ENCODE data around the gene SMARCAD1.

- TF ChIP-seq JUND (IDR thresholded peaks at IDR 0.05) (no peak), RXRA (IDR thresholded peaks at IDR 0.05) (no peak), SP1 (IDR thresholded peaks at IDR 0.05) (no peak), FOXA1 (IDR thresholded peaks at IDR 0.05) (no peak), RAD21 (IDR thresholded peaks at IDR 0.05) (no peak), HNF4A (conservative IDR thresholded peaks at IDR 0.05) (no peak), ATF3 (IDR thresholded peaks at IDR 0.05) (no peak)
- TF ChIP-seq, protein P1, sequence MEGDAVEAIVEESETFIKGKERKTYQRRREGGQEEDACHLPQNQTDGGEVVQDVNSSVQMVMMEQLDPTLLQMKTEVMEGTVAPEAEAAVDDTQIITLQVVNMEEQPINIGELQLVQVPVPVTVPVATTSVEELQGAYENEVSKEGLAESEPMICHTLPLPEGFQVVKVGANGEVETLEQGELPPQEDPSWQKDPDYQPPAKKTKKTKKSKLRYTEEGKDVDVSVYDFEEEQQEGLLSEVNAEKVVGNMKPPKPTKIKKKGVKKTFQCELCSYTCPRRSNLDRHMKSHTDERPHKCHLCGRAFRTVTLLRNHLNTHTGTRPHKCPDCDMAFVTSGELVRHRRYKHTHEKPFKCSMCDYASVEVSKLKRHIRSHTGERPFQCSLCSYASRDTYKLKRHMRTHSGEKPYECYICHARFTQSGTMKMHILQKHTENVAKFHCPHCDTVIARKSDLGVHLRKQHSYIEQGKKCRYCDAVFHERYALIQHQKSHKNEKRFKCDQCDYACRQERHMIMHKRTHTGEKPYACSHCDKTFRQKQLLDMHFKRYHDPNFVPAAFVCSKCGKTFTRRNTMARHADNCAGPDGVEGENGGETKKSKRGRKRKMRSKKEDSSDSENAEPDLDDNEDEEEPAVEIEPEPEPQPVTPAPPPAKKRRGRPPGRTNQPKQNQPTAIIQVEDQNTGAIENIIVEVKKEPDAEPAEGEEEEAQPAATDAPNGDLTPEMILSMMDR (IDR thresholded peaks at IDR 0.05; ENCODE audit: low read depth, low read length, missing input control) = no peak
- TF ChIP-seq, protein P2, sequence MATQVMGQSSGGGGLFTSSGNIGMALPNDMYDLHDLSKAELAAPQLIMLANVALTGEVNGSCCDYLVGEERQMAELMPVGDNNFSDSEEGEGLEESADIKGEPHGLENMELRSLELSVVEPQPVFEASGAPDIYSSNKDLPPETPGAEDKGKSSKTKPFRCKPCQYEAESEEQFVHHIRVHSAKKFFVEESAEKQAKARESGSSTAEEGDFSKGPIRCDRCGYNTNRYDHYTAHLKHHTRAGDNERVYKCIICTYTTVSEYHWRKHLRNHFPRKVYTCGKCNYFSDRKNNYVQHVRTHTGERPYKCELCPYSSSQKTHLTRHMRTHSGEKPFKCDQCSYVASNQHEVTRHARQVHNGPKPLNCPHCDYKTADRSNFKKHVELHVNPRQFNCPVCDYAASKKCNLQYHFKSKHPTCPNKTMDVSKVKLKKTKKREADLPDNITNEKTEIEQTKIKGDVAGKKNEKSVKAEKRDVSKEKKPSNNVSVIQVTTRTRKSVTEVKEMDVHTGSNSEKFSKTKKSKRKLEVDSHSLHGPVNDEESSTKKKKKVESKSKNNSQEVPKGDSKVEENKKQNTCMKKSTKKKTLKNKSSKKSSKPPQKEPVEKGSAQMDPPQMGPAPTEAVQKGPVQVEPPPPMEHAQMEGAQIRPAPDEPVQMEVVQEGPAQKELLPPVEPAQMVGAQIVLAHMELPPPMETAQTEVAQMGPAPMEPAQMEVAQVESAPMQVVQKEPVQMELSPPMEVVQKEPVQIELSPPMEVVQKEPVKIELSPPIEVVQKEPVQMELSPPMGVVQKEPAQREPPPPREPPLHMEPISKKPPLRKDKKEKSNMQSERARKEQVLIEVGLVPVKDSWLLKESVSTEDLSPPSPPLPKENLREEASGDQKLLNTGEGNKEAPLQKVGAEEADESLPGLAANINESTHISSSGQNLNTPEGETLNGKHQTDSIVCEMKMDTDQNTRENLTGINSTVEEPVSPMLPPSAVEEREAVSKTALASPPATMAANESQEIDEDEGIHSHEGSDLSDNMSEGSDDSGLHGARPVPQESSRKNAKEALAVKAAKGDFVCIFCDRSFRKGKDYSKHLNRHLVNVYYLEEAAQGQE (IDR thresholded peaks at IDR 0.05) = no peak
- TF ChIP-seq, protein P3, sequence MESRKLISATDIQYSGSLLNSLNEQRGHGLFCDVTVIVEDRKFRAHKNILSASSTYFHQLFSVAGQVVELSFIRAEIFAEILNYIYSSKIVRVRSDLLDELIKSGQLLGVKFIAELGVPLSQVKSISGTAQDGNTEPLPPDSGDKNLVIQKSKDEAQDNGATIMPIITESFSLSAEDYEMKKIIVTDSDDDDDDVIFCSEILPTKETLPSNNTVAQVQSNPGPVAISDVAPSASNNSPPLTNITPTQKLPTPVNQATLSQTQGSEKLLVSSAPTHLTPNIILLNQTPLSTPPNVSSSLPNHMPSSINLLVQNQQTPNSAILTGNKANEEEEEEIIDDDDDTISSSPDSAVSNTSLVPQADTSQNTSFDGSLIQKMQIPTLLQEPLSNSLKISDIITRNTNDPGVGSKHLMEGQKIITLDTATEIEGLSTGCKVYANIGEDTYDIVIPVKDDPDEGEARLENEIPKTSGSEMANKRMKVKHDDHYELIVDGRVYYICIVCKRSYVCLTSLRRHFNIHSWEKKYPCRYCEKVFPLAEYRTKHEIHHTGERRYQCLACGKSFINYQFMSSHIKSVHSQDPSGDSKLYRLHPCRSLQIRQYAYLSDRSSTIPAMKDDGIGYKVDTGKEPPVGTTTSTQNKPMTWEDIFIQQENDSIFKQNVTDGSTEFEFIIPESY (IDR thresholded peaks at IDR 0.05) = no peak
- TF ChIP-seq, protein P4, sequence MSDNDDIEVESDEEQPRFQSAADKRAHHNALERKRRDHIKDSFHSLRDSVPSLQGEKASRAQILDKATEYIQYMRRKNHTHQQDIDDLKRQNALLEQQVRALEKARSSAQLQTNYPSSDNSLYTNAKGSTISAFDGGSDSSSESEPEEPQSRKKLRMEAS (IDR thresholded peaks at IDR 0.05) = no peak
Measured at GRCh38 chr4:94290245-94290644, 82.6 kb downstream of the SMARCAD1 start.

Measured in liver (tissue), 3 donors.